ENCODE results near the gene PRSS27.
"Not testable (repeated sequence)": the region's sequence is repeated elsewhere in the genome, so short reads cannot be mapped to it uniquely, and the experiment has no call there.

Gene PRSS27

GRCh38 chr16:2707368-2708289 is 12.4 kb downstream of the PRSS27 start:
- DNase-seq: no peak

- no peak for DNase-seq
Observed at GRCh38 chr16:2706611-2707311, 13.3 kb downstream of the PRSS27 start.

DNA sequence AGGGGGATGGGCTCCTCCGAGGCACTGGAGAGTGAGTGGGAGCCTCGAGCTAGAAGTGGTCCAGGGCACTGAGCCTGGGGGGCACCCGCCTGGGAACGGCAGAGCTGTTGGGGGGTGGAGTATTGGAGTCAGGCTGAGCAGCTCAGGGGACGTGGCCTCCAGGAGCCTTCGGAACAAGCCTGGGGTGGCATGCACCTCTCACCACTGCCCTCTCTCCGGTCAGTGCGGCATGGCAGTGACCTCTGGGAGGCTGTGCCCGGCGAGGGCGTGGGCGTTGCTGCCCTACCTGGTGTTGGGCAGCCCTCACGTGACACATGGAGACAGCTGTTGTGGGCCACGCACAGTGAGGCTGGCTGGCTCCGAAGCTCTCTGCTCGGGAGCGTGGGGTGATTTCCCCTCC is 13.9 kb downstream of the PRSS27 start:
- DNase-seq: no peak

- DNase-seq: no peak
Observed at GRCh38 chr16:2705351-2705750, 14.7 kb downstream of the PRSS27 start.

DNA sequence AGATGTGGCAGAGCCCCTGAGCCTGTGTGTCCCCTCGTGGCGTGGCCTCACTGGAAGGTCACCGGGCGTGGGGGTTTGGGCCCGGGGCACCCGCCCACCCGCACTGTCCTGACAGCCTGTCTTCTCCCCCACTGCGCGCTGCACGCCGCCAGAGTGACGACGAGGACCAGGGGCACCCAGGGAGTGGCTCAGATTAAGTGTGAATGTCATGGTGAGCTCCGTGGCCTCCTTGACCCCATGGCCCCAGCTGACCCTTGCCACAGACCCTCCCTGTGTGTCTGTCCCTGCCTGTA is 15.1 kb downstream of the PRSS27 start:
- DNase-seq: no peak

DNA sequence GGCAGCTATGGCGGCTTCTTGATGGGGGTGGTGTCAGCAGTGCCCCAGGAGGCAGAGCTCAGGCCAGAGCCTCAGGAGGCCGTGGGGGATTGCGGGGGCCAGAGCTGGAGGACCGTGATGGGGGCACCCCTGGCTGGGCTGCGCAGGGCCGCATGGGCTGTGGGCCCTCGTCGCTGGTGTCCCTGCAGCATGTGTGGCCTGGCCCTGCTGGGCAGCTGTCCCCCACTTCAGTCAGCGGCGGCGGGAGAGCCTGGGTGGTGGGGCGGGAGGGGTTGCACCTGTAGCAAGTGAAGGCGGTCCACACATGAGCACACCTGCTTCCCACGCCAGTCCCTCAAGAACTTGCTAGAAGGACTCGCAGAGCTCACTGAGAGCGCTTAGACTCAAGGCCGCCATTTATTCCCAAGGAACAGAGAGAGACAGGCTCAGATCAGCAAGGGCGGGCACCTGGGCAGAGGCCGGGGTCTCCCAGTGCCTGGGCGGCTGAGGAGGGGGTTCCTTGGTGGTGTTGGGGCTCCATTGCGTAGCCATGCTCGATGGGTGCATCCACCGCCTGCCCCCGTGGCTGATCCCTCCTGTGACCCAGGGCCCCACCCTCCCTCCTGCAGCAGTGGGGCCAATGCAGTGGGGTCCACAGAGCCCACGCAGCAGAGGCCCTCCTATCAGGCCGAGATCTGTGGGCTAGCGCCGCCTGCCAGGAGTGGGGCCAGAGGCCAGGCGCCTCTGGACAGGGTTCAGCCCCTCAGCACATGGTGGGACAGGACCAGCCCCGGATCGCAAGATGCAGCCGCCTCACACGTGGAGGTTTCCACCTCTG is 15.7 kb downstream of the PRSS27 start:
- no peak for DNase-seq

DNA sequence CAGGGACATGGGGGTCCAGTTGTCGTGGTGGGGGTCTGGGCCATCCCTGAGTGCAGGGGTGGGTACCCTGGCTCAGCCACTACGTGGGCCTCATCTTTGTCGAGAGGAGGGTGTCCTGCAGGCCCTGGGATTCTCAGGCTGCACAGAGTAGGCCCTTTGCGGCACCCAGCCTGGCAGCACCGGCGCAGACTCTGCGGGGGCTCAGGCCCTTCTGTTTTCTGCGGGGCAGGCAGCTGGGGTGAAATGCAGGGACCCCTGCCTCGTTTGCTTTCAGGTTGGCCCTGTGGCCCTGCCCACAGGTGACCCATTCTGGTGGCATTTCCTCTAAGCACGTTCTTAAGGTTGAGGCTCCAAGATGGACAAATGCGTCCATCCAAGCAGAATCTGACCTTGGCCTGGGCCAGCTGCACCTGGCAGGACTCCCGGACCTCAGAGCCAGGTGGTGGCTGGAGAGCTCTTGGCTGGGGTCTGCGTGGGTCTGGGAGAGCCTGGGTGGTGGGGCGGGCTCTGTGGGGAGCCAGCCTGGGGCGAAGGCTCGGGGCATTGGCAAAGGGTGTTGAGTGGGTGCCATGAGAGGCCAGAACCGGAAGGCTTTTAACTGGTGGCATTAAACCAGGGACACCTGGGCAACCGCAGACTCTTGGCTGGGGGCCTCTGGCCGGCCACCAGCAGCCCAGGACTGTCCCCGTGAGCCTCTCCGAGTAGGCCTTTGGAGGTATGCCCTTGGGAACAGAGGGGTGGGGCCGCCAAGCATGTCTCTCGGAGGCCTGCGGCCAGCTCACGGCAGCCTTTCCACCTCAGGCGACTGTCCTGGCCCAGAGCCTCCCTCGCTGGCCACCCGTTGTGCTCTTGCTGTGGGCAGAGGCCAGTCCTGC is 16.9 kb downstream of the PRSS27 start:
- no peak for DNase-seq

DNA sequence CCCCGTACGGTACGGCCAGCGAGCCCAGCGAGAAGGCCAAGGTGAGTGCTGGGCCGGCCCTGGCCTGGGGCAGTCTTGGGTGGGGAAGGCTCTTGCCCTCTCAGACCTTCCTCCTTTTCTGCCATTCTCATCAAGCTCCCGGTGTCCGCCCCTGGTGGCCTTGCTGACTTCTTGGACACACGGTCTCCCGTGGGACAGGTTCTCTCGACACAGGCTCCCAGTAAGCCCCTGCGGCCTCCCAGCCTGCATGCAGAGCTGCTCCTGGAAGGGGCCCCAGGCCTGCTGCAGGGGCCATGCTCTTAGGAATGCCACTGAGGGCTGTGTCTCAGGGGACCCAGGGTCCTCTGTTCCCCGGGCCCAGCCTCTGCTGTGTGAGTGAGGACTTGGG is 17.6 kb downstream of the PRSS27 start:
- no peak for DNase-seq

GRCh38 chr16:2701713-2702437 is 18.1 kb downstream of the PRSS27 start:
- DNase-seq: no peak

GRCh38 chr16:2701272-2701671 is 18.8 kb downstream of the PRSS27 start:
- DNase-seq: no peak

DNA sequence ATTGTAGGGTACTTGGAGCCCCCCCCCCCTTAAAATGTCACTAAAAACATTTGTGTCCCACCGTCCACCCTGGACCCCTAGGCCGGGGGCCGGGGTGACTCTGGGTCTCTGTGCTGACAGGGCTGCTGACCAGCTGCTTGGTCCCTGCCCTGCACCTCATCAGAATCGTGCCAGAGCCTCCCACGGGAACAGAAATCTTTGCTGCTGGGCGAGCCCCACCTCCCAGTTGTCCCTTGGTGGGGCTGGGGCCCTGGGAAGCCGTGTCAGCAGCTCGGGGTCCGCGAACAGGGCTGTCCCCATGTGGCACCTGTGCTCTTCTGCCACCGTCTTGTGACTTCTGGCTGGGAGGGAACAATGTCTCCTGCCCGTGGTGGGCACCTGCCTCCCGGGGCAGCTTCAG is 19.2 kb downstream of the PRSS27 start:
- no peak for DNase-seq

- no peak for DNase-seq
Observed at GRCh38 chr16:2699791-2700600, 20.0 kb downstream of the PRSS27 start.

- no peak for DNase-seq
Observed at GRCh38 chr16:2698965-2699750, 20.9 kb downstream of the PRSS27 start.

DNA sequence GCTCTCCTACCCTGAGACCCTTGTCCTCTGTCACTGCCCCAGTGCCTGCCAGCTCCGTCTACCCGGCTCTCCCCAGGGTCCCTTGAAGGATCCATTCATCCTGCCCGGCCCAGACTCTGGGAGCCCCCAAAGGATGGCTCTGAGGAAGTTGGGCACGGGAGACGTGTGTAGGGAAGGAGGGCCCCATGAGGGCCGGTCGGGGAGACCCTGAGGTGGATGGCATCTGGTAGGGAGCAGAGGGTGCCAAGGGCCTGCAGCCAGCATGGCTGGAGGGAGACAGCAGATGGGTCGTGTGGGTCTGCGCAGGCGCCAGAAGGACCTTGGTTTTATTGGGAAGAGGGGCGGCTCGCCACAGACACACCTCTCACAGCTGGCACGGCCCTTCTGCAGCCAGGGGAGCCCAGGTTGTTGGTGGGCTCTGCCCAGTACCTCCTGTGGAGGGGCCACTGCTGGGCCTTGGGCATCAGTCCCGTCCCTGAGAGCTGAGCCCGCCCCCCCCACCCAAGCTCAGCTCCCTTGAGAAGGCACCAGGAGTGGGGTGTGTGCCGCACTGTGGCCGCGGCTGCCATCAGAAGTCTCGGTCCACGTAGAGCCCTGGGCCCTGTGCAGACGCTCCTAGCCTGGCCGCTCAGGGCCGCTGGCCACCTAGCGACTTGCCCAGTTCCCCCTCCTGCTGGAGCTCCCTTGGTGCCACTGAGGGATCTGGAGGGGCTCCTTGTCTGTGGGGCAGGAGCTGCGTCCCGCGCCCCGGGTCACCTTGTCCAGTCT is 21.7 kb downstream of the PRSS27 start:
- DNase-seq: no peak

DNA sequence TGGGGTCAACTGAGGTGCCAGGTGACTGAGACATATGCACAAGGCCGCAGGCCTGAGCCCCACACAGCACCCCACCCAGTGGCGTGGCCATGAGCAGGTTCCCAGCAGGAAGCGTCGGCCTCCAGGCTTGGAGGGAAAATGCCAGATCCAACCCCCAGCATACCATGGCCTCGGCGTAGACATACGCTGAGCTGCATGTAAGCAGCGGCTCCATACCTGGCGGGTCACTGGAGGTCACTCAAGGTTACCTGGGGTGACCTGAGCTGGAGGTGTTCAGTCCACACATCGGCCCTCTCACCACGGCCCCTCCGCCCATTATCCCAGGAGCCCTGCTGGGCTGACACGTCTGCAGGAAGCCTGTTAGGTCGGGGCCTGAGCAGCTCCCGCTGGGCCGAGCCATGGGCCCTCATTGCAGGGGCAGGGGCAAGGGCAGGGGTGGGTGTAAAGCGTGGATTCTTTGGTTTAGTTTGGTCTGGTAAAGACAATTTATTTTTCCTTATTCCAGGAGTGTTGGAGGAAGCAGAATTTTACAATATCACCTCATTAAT is 22.5 kb downstream of the PRSS27 start:
- no peak for DNase-seq

DNA sequence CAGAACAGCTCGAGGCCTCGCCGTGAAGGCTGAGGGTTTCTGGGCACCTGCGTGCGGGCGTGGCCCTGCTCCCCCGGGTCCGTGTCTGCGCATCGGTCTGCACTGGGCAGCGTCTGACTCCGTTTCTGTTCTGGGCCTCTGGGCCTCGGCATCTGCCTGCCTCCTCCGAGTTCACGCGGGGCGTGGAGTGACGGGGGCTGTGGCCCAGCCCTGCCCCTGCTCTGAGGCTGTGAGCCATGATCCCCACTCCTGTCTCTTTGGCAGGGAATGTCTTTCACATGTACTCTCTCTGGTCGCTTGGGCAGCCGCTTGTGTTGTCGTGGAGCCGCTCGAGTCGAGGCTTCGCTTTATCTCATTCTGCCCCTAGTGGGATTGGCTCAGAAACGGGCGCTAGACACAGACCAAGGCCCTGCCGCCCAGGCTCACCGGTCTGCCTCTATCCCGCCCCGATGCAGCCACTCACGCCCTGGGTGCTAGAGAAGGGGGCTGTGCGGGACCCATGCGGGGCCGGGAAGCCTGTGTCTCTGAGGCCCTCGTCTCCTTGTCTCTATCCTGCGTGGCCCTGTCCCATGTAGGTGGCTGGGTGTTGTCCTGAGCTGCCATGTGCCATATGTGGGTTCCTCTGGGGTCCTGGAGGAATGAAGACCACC is 23.3 kb downstream of the PRSS27 start:
- DNase-seq: not testable (repeated sequence)

DNA sequence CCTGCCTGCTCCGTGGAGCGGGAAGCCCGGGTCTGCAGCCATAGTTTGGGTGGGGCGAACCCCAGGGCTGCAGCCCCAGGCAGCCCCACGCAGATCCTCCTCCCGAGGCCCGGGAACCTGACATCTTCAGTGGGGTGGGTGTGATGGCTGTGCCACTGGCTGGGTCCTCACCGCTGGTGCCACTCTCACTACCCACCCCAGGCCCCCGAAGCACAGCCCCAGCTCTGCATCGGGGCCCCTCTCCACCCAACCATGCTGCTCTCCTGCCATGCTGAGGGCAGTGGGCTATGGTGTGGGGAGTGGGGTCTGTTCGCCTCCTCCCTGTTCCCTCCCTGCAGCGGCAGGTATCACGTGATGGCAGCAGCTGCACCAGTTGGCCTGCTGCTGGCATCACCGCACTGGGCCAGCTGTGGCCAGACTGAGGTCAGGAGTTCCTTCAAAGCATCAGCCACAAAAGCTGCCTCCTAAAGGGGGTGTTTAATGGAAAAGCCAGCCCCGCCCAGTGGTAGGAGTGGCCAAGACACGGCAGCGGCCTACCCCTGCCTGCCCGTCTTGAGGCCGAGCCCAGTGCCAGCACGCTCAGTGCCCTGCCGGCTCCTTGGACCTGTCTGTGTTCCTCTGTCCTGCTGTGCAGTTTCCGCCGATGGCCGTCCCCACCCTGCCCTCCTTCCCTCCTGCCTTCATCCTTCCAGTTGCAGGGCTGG is 26.9 kb downstream of the PRSS27 start:
- DNase-seq: no peak

Measured in activated CD4-positive, CD25-positive, alpha-beta regulatory T cell treated with anti-CD3 and anti-CD28 coated beads, Interleukin-2, amount 50 U/mL, for 72 hours (primary cell).